ENCODE results near the gene DNTT.

The DNTT gene

GRCh38 chr10:96280859-96281258 is 23.4 kb upstream of the DNTT start:
- no peak for TF ChIP-seq CTCF (IDR thresholded peaks at IDR 0.05)

GRCh38 chr10:96281444-96282029 is 22.7 kb upstream of the DNTT start:
- no peak for TF ChIP-seq CTCF (IDR thresholded peaks at IDR 0.05)

- no peak for TF ChIP-seq CTCF (IDR thresholded peaks at IDR 0.05)
These were observed 20.9 kb upstream of the DNTT start for GRCh38 chr10:96283351-96283750.

GRCh38 chr10:96283756-96284155 is 20.5 kb upstream of the DNTT start:
- no peak for TF ChIP-seq CTCF (IDR thresholded peaks at IDR 0.05)

- no peak for TF ChIP-seq CTCF (IDR thresholded peaks at IDR 0.05)
These were observed 18.9 kb upstream of the DNTT start for GRCh38 chr10:96285331-96285752.

GRCh38 chr10:96287392-96288105 is 16.7 kb upstream of the DNTT start:
- TF ChIP-seq CTCF (IDR thresholded peaks at IDR 0.05) = no peak

- no peak for TF ChIP-seq CTCF (IDR thresholded peaks at IDR 0.05)
These were observed 16.0 kb upstream of the DNTT start for GRCh38 chr10:96288151-96288621.

All from LNCAP (cell line).